ENCODE measurements around the gene CTBP2. TPM values are rescaled to one million over a fixed set of nuclear protein-coding genes. Genes with fewer than 3 reads are reported as not detected.

CTBP2 gene
- total RNA-seq, 1 experiment from 2014 or later: 78.7 TPM

- Mint-ChIP-seq H3K36me3 (ENCODE audit: insufficient read depth, unreplicated experiment) (peaks cover 50% of the 10 kb centered on the region), H3K4me3 (ENCODE audit: low read depth, unreplicated experiment) (no peak overlapping the region), H3K4me1 (ENCODE audit: low read depth, unreplicated experiment) (no peaks in the 10 kb centered on the region), H3K27me3 (ENCODE audit: unreplicated experiment) (no peaks in the 10 kb centered on the region), H3K27ac (ENCODE audit: unreplicated experiment) (peak overlapping the region; percentile 32), H3K9me3 (ENCODE audit: low read depth, unreplicated experiment) (no peaks in the 10 kb centered on the region)
- no TSS peak for BruUV-seq (replicated peaks)
- DNase-seq: no peak
- CTCF ChIA-PET: interaction anchor here (0.6 kb wide), 1 partner anchor 18 kb away, joined by 3 read pairs; no protein-coding TSS in a partner anchor
- TF ChIP-seq CTCF (IDR thresholded peaks at IDR 0.05; ENCODE audit: unreplicated experiment): no peak
- intact Hi-C loops (cut with micrococcal nuclease; ENCODE audit: unreplicated experiment): no loop called here
Observed at GRCh38 chr10:124983321-124983720, 177.0 kb downstream of the CTBP2 start.

DNA sequence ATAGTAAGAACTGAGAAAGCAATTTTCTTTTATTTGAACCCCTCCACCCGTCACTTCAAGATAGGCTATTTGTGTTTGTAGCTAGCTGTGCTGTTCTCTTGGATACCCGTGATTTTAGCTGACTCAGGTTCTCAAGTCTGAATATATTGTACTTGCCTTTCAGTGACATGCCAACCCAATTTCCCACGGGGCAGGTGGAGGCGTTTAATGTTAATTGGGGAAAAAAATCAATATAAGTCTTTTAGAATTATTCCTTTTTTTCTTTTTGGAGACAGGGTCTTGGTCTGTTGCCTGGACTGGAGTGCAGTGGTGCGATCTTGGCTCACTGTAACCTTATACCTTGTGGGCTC lies 182.0 kb downstream of the CTBP2 start:
- Mint-ChIP-seq H3K9me3 (ENCODE audit: low read depth, unreplicated experiment) (no peaks in the 10 kb centered on the region), H3K36me3 (ENCODE audit: insufficient read depth, unreplicated experiment) (peaks cover 15% of the 10 kb centered on the region), H3K27ac (ENCODE audit: unreplicated experiment) (peak overlapping the region; percentile 23), H3K4me3 (ENCODE audit: low read depth, unreplicated experiment) (no peak overlapping the region), H3K4me1 (ENCODE audit: low read depth, unreplicated experiment) (no peaks in the 10 kb centered on the region), H3K27me3 (ENCODE audit: unreplicated experiment) (no peaks in the 10 kb centered on the region)
- intact Hi-C loops (cut with micrococcal nuclease; ENCODE audit: unreplicated experiment): no loop called here
- no TSS peak for BruUV-seq (replicated peaks)
- no peak for TF ChIP-seq CTCF (IDR thresholded peaks at IDR 0.05; ENCODE audit: unreplicated experiment)
- CTCF ChIA-PET: no interaction called here
- DNase-seq: no peak

- Mint-ChIP-seq H3K4me1 (ENCODE audit: low read depth, unreplicated experiment) (no peaks in the 10 kb centered on the region), H3K27ac (ENCODE audit: unreplicated experiment) (peak overlapping the region; percentile 23), H3K36me3 (ENCODE audit: insufficient read depth, unreplicated experiment) (peaks cover 10% of the 10 kb centered on the region), H3K4me3 (ENCODE audit: low read depth, unreplicated experiment) (no peak overlapping the region), H3K9me3 (ENCODE audit: low read depth, unreplicated experiment) (no peaks in the 10 kb centered on the region), H3K27me3 (ENCODE audit: unreplicated experiment) (no peaks in the 10 kb centered on the region)
- TF ChIP-seq CTCF (IDR thresholded peaks at IDR 0.05; ENCODE audit: unreplicated experiment): no peak
- intact Hi-C loops (cut with micrococcal nuclease; ENCODE audit: unreplicated experiment): no loop called here
- CTCF ChIA-PET: no interaction called here
- DNase-seq: no peak
- no TSS peak for BruUV-seq (replicated peaks)
Observed at GRCh38 chr10:124977648-124978375, 182.6 kb downstream of the CTBP2 start.

- Mint-ChIP-seq H3K36me3 (ENCODE audit: insufficient read depth, unreplicated experiment) (peaks cover 9% of the 10 kb centered on the region), H3K4me1 (ENCODE audit: low read depth, unreplicated experiment) (no peaks in the 10 kb centered on the region), H3K27ac (ENCODE audit: unreplicated experiment) (no peak overlapping the region), H3K9me3 (ENCODE audit: low read depth, unreplicated experiment) (no peaks in the 10 kb centered on the region), H3K4me3 (ENCODE audit: low read depth, unreplicated experiment) (no peak overlapping the region), H3K27me3 (ENCODE audit: unreplicated experiment) (no peaks in the 10 kb centered on the region)
- TF ChIP-seq CTCF (IDR thresholded peaks at IDR 0.05; ENCODE audit: unreplicated experiment): no peak
- no peak for DNase-seq
- intact Hi-C loops (cut with micrococcal nuclease; ENCODE audit: unreplicated experiment): no loop called here
- CTCF ChIA-PET: interaction anchor here (0.7 kb wide), 1 partner anchor 90 kb away, joined by 3 read pairs; no protein-coding TSS in a partner anchor
- no TSS peak for BruUV-seq (replicated peaks)
Observed at GRCh38 chr10:124977161-124977560, 183.2 kb downstream of the CTBP2 start.

All from Calu3 (cell line).